ENCODE measurements around the gene PSME3IP1. TPM values are rescaled to one million over a fixed set of nuclear protein-coding genes. Genes with fewer than 3 reads are reported as not detected.
A peak's percentile ranks its signal among the peaks of the same experiment; 100 is the strongest.
"Not testable (repeated sequence)": the region's sequence is repeated elsewhere in the genome, so short reads cannot be mapped to it uniquely, and the experiment has no call there.

The PSME3IP1 gene
- total RNA-seq, 1 experiment from 2014 or later, result 103 TPM

DNA sequence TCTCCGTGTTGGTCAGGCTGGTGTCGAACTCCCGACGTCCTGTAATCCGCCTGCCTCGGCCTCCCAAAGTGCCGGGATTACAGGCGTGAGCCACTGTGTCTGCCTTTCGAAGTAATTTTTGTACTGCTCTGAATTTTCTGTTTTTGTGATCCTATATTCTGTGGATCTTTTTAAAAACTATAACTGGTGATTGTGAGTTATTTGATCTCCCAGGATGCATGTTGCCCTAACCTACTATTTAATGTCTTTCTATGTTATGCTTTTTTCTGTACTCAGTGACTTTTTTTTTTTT lies 2.8 kb upstream of the PSME3IP1 start:
- Histone ChIP-seq H3K9me3 (ENCODE audit: control insufficient read depth, low read depth, low read length) (no peaks in the 10 kb centered on the region), H3K79me1 (ENCODE audit: insufficient read depth, low read depth, low read length, poor library complexity, severe bottlenecking) (peaks cover 4% of the 10 kb centered on the region), H3K23me2 (ENCODE audit: insufficient read length, low read depth, low read length, poor library complexity, severe bottlenecking) (peaks cover 14% of the 10 kb centered on the region), H2BK15ac (ENCODE audit: low read depth, low read length) (no peak overlapping the region), H4K91ac (ENCODE audit: insufficient read length, low read depth, low read length) (no peak overlapping the region), H4K5ac (ENCODE audit: insufficient read length, low read depth, low read length) (no peak overlapping the region), H2BK5ac (ENCODE audit: insufficient read length, low read length) (no peak overlapping the region), H2AFZ (ENCODE audit: low read length) (no peak overlapping the region), H3K9ac (ENCODE audit: extremely low read depth, insufficient read length, low read length) (no peak overlapping the region), H4K8ac (replicated peaks; ENCODE audit: insufficient read length, low read depth, low read length) (no peak overlapping the region), H2AK5ac (ENCODE audit: insufficient read length, low read length) (no peak overlapping the region), H2BK120ac (ENCODE audit: low read depth, low read length, poor library complexity, severe bottlenecking) (no peak overlapping the region), H3K27ac (ENCODE audit: insufficient read length, low read depth, low read length) (no peak overlapping the region), H3K79me2 (ENCODE audit: insufficient read depth, low read length) (peaks cover 23% of the 10 kb centered on the region), H3K23ac (ENCODE audit: insufficient read length, low read depth, low read length) (no peak overlapping the region), H3K14ac (ENCODE audit: insufficient read depth, low read length) (no peak overlapping the region), H3K18ac (ENCODE audit: insufficient read length, low read depth, low read length) (no peak overlapping the region), H3K56ac (ENCODE audit: insufficient read length, low read depth, low read length) (no peak overlapping the region), H2BK20ac (ENCODE audit: low read depth, low read length, poor library complexity, severe bottlenecking) (no peak overlapping the region), H4K20me1 (ENCODE audit: control insufficient read depth, insufficient read depth, insufficient read length) (no peaks in the 10 kb centered on the region), H3T11ph (ENCODE audit: low read length) (no peak overlapping the region), H2BK12ac (ENCODE audit: insufficient read length, low read depth, low read length) (no peak overlapping the region), H3K4ac (ENCODE audit: low read depth, low read length) (no peak overlapping the region), H3K4me2 (ENCODE audit: insufficient read depth, insufficient read length, low read length) (no peak overlapping the region), H3K4me1 (ENCODE audit: insufficient read depth, low read length) (0 out of 2 replicates have a peak, but pooled peaks cover under 1% of the 10 kb centered on the region), H3K27me3 (ENCODE audit: insufficient read depth, low read length) (no peaks in the 10 kb centered on the region)
- DNase-seq, result no peak
- H3K9me3 Mint-ChIP-seq, result no peaks in the 10 kb centered on the region; a peak in 1 of 5 replicates
- H3K4me3 Mint-ChIP-seq, result peak overlapping the region in 1 of 2 experiments; percentile 64; a peak in 3 of 5 replicates
- peaks cover 0 to 3% (median 0%) of the 10 kb centered on the region in 3 experiments; a peak in 3 of 7 replicates for H3K36me3 Mint-ChIP-seq (ENCODE audit: insufficient read depth in 1 of 3, low read depth in 3 of 3)
- H3K4me1 Mint-ChIP-seq, result peaks cover 27 to 28% of the 10 kb centered on the region in 2 experiments
- H3K27me3 Mint-ChIP-seq (ENCODE audit: low read depth), result no peaks in the 10 kb centered on the region
- no peak overlapping the region for H3K27ac Mint-ChIP-seq
- TF ChIP-seq, protein P1, sequence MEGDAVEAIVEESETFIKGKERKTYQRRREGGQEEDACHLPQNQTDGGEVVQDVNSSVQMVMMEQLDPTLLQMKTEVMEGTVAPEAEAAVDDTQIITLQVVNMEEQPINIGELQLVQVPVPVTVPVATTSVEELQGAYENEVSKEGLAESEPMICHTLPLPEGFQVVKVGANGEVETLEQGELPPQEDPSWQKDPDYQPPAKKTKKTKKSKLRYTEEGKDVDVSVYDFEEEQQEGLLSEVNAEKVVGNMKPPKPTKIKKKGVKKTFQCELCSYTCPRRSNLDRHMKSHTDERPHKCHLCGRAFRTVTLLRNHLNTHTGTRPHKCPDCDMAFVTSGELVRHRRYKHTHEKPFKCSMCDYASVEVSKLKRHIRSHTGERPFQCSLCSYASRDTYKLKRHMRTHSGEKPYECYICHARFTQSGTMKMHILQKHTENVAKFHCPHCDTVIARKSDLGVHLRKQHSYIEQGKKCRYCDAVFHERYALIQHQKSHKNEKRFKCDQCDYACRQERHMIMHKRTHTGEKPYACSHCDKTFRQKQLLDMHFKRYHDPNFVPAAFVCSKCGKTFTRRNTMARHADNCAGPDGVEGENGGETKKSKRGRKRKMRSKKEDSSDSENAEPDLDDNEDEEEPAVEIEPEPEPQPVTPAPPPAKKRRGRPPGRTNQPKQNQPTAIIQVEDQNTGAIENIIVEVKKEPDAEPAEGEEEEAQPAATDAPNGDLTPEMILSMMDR (conservative IDR thresholded peaks at IDR 0.05), result no peak
- WGBS (ENCODE audit: extremely low coverage, insufficient read length, low lambda C conversion rate), result no CpG with 5 or more reads among the region's 9 CpGs

DNA sequence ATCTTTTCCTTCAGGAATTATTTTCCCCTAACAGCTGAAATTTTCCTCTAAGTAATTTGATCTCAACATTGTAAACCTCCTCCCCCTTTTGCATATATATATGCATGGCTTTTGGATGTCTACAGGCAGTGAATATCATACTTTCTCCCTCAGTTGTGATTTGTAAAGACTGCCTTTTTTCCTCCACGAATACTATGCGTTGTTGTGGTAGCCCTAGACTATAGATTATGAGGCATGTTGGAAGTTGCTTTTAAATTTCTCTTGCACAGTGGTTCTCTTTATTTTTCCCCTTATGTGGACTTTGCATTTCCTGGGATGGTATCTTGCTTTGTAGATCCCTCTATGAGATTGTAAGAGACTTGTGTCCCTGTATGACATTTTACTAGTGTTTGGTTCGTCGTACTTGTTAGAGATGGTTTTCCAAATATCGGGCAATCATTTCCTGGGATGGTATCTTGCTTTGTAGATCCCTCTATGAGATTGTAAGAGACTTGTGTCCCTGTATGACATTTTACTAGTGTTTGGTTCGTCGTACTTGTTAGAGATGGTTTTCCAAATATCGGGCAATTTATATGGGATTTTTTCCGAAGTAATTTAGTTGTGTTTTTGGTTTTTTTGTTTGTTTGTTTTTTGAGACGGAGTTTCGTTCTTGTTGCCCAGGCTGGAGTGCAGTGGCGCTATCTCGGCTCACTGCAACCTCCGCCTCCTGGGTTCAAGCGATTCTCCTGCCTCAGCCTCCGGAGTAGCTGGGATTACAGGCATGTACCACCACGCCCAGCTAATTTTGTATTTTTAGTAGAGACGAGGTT lies 2.3 kb upstream of the PSME3IP1 start:
- not testable (repeated sequence) for H3K4ac ChIP-seq (ENCODE audit: low read depth, low read length); DNase-seq; H3K9me3 Mint-ChIP-seq; H4K8ac ChIP-seq (replicated peaks; ENCODE audit: insufficient read length, low read depth, low read length); H3K27ac Mint-ChIP-seq; H2AK5ac ChIP-seq (ENCODE audit: insufficient read length, low read length); H3K23ac ChIP-seq (ENCODE audit: insufficient read length, low read depth, low read length); H4K91ac ChIP-seq (ENCODE audit: insufficient read length, low read depth, low read length); H4K5ac ChIP-seq (ENCODE audit: insufficient read length, low read depth, low read length); H3K9me3 ChIP-seq (ENCODE audit: control insufficient read depth, low read depth, low read length); H3K27me3 ChIP-seq (ENCODE audit: insufficient read depth, low read length); H2BK20ac ChIP-seq (ENCODE audit: low read depth, low read length, poor library complexity, severe bottlenecking); H2BK5ac ChIP-seq (ENCODE audit: insufficient read length, low read length); H3K36me3 Mint-ChIP-seq (ENCODE audit: insufficient read depth in 1 of 3, low read depth in 3 of 3); H2AFZ ChIP-seq (ENCODE audit: low read length); H2BK120ac ChIP-seq (ENCODE audit: low read depth, low read length, poor library complexity, severe bottlenecking); H3K4me1 ChIP-seq (ENCODE audit: insufficient read depth, low read length); H2BK12ac ChIP-seq (ENCODE audit: insufficient read length, low read depth, low read length); H2BK15ac ChIP-seq (ENCODE audit: low read depth, low read length); H3K79me1 ChIP-seq (ENCODE audit: insufficient read depth, low read depth, low read length, poor library complexity, severe bottlenecking); H3K27ac ChIP-seq (ENCODE audit: insufficient read length, low read depth, low read length); H3K27me3 Mint-ChIP-seq (ENCODE audit: low read depth); H3T11ph ChIP-seq (ENCODE audit: low read length); H3K14ac ChIP-seq (ENCODE audit: insufficient read depth, low read length); H4K20me1 ChIP-seq (ENCODE audit: control insufficient read depth, insufficient read depth, insufficient read length); H3K18ac ChIP-seq (ENCODE audit: insufficient read length, low read depth, low read length); H3K9ac ChIP-seq (ENCODE audit: extremely low read depth, insufficient read length, low read length); H3K56ac ChIP-seq (ENCODE audit: insufficient read length, low read depth, low read length)
- Mint-ChIP-seq H3K4me1 (peaks cover 27 to 28% of the 10 kb centered on the region in 2 experiments), H3K4me3 (peak overlapping the region; percentile 98 to 99)
- Histone ChIP-seq H3K79me2 (ENCODE audit: insufficient read depth, low read length) (peaks cover 25% of the 10 kb centered on the region), H3K4me2 (ENCODE audit: insufficient read depth, insufficient read length, low read length) (peak overlapping the region; percentile 90), H3K23me2 (ENCODE audit: insufficient read length, low read depth, low read length, poor library complexity, severe bottlenecking) (peaks cover 14% of the 10 kb centered on the region)
- WGBS (ENCODE audit: extremely low coverage, insufficient read length, low lambda C conversion rate), result 100% methylated on average over 3 of the region's 18 CpGs

All from H9 (cell line).